Keratinocyte (primary cell): ENCODE data around the gene RNPEPL1. TPM values are rescaled to one million over a fixed set of nuclear protein-coding genes. Genes with fewer than 3 reads are reported as not detected.

Experiments used
- DNase-seq: peaks from one replicate; pipeline ENCODE4 v3.0.0-alpha.2; 2011; ENCODE audit warnings: low read depth, missing footprints, low spot score
- FAIRE-seq: peaks from 2 replicates; lab custom pipeline; 2011; peaks lifted over from hg19 to GRCh38; lab: Jason Lieb, UNC
- H2AFZ ChIP-seq: 2 replicates; pipeline ENCODE4 v1.6.0; 2012; ENCODE audit warnings: low read length, control low read depth, inconsistent platforms; ENCODE audit not compliant: control insufficient read depth
- H3K27ac ChIP-seq: 2 replicates; pipeline ENCODE4 v1.5.1; 2011; ENCODE audit warnings: low read length; ENCODE audit not compliant: control insufficient read depth, insufficient read depth
- H3K27me3 ChIP-seq: 3 replicates; pipeline ENCODE4 v1.6.0; 2011; ENCODE audit warnings: low read length; ENCODE audit not compliant: control insufficient read depth, insufficient read depth; ENCODE audit errors: extremely low read depth
- H3K36me3 ChIP-seq, 2 experiments: 2 replicates in 1 of 2; 3 replicates in 1 of 2; pipeline ENCODE4 v1.5.1; 2011; ENCODE audit warnings: low read length in 2 of 2, mild to moderate bottlenecking in 1 of 2; ENCODE audit not compliant: control insufficient read depth in 2 of 2, insufficient read depth in 2 of 2; ENCODE audit errors: extremely low read depth in 1 of 2
- H3K4me1 ChIP-seq: 3 replicates; pipeline ENCODE4 v1.5.1; 2011; ENCODE audit warnings: low read length; ENCODE audit not compliant: control insufficient read depth, insufficient read depth; ENCODE audit errors: extremely low read depth
- H3K4me2 ChIP-seq: 3 replicates; pipeline ENCODE4 v1.6.0; 2011; ENCODE audit warnings: low read depth, low read length; ENCODE audit not compliant: control insufficient read depth, insufficient read depth; ENCODE audit errors: extremely low read depth
- H3K4me3 ChIP-seq, 3 experiments: fragments of 200-600 bp in 1 of 3; sonication (generic) in 1 of 3; 2 replicates in 2 of 3; 3 replicates in 1 of 3; pipeline ENCODE4 v1.5.1; 2011 to 2016; ENCODE audit warnings: low read length in 3 of 3, mild to moderate bottlenecking in 3 of 3, control low read depth in 2 of 3, inconsistent platforms in 1 of 3, low read depth in 1 of 3, mixed read lengths in 1 of 3, mixed run types in 1 of 3, moderate library complexity in 1 of 3; ENCODE audit not compliant: control insufficient read depth in 2 of 3, insufficient read depth in 2 of 3; ENCODE audit errors: extremely low read depth in 1 of 3
- H3K79me2 ChIP-seq: 2 replicates; pipeline ENCODE4 v1.6.0; 2012; ENCODE audit warnings: low read length; ENCODE audit not compliant: control insufficient read depth, insufficient read depth
- H3K9ac ChIP-seq: 3 replicates; pipeline ENCODE4 v1.6.0; 2011; ENCODE audit warnings: low read length; ENCODE audit not compliant: control insufficient read depth, insufficient read depth; ENCODE audit errors: extremely low read depth
- H3K9me1 ChIP-seq: 3 replicates; pipeline ENCODE4 v1.6.0; 2011; ENCODE audit warnings: low read length; ENCODE audit not compliant: control insufficient read depth, insufficient read depth; ENCODE audit errors: extremely low read depth
- H3K9me3 ChIP-seq: 2 replicates; pipeline ENCODE4 v1.5.1; 2012; ENCODE audit warnings: low read depth, low read length; ENCODE audit not compliant: control insufficient read depth
- H4K20me1 ChIP-seq: 3 replicates; pipeline ENCODE4 v1.6.0; 2011; ENCODE audit warnings: low read length; ENCODE audit not compliant: control insufficient read depth, insufficient read depth; ENCODE audit errors: extremely low read depth
- EZH2 ChIP-seq: IDR thresholded peaks from one replicate; pipeline ENCODE4 v1.6.1; 2012; ENCODE audit warnings: inconsistent platforms, mild to moderate bottlenecking, low read length, moderate library complexity
- dilution Hi-C: fragments of 300-500 bp; cut with MboI; formaldehyde crosslinking; loops from one replicate; pipeline ENCODE4 v1.7.0; 2020; ENCODE audit warnings: low sequenced_read_pairs; ENCODE audit not compliant: extremely low pct_ligation_motif_present
- polyA plus RNA-seq, 5 experiments: library from polyadenylated mRNA; depleted of rRNA in 3 of 5; stranded (reverse) in 3 of 5; stranded (forward) in 1 of 5; unstranded in 1 of 5; fragments of >200 nt; gene quantifications; 1 replicate in 1 of 5; 2 replicates in 3 of 5; 3 replicates in 1 of 5; pipeline versions ENCODE4 v1.2.1 to v1.2.3, GENCODE V29; 2011 to 2012; ENCODE audit warnings: missing spikeins in 2 of 5, low read depth in 1 of 5, low replicate concordance in 1 of 5
- TF ChIP-seq, protein P1 (sequence below), 3 experiments: IDR thresholded peaks in 1 of 3; conservative IDR thresholded peaks in 1 of 3; optimal IDR thresholded peaks in 1 of 3; 2 replicates in 2 of 3; 3 replicates in 1 of 3; pipeline versions ENCODE3 to v1.5.1; 2011; ENCODE audit warnings: low read length in 3 of 3, mild to moderate bottlenecking in 3 of 3, moderate library complexity in 2 of 3, control low read depth in 1 of 3, inconsistent platforms in 1 of 3; ENCODE audit not compliant: insufficient read depth in 2 of 3; ENCODE audit errors: extremely low read depth in 1 of 3

Gene RNPEPL1
- polyA plus RNA-seq, 1 donor (not counting 4 experiments of a cell fraction or from before 2014, with no cell fraction given): 3.7 TPM

- Histone ChIP-seq H2AFZ (no peak overlapping the region), H3K9me1 (no peaks in the 10 kb centered on the region), H3K36me3 (peaks cover 15 to 19% of the 10 kb centered on the region in 2 experiments), H3K27me3 (no peaks in the 10 kb centered on the region), H3K9me3 (no peaks in the 10 kb centered on the region), H3K4me1 (no peaks in the 10 kb centered on the region), H3K4me2 (no peak overlapping the region), H3K27ac (no peak overlapping the region), H3K4me3 (no peak overlapping the region), H4K20me1 (peaks cover 14% of the 10 kb centered on the region), H3K9ac (no peak overlapping the region), H3K79me2 (peaks cover 11% of the 10 kb centered on the region)
- dilution Hi-C loops: no loop called here
- DNase-seq (no peak), FAIRE-seq (no peak)
- no peak for TF ChIP-seq EZH2
Measured at GRCh38 chr2:240596491-240596931, 28.2 kb downstream of the RNPEPL1 start.

DNA sequence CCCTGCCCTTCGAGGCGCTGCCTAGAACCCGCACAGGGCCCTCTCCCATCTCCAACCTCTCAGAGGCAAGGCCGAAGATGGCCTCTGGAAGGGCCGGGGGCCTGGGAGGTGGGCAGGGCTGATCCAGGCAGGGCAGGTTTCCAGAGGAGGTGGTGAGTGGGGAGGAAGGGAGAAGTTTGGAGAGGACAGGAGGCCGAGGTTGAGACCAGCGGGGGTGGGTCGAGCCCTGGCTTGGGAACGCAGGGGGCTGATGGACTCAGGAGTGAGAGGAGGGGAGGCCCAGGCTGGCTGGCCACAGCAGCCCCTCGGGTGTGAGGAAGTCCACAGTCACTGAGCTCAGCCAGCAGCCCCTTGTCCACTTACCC, 28.8 kb downstream of the RNPEPL1 start:
- FAIRE-seq (no peak), DNase-seq (no peak)
- no peaks in the 10 kb centered on the region for H3K9me1 ChIP-seq
- H3K9ac ChIP-seq: no peak overlapping the region
- dilution Hi-C loops: no loop called here
- no peaks in the 10 kb centered on the region for H3K4me1 ChIP-seq
- no peak overlapping the region for H3K27ac ChIP-seq
- no peak for TF ChIP-seq EZH2
- TF ChIP-seq, protein P1, sequence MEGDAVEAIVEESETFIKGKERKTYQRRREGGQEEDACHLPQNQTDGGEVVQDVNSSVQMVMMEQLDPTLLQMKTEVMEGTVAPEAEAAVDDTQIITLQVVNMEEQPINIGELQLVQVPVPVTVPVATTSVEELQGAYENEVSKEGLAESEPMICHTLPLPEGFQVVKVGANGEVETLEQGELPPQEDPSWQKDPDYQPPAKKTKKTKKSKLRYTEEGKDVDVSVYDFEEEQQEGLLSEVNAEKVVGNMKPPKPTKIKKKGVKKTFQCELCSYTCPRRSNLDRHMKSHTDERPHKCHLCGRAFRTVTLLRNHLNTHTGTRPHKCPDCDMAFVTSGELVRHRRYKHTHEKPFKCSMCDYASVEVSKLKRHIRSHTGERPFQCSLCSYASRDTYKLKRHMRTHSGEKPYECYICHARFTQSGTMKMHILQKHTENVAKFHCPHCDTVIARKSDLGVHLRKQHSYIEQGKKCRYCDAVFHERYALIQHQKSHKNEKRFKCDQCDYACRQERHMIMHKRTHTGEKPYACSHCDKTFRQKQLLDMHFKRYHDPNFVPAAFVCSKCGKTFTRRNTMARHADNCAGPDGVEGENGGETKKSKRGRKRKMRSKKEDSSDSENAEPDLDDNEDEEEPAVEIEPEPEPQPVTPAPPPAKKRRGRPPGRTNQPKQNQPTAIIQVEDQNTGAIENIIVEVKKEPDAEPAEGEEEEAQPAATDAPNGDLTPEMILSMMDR (optimal IDR thresholded peaks at IDR 0.05 in 1 of 3, IDR thresholded peaks at IDR 0.05 in 1 of 3, conservative IDR thresholded peaks at IDR 0.05 in 1 of 3; ENCODE audit: extremely low read depth in 1 of 3, insufficient read depth in 2 of 3, low read length in 3 of 3): no peak
- H3K9me3 ChIP-seq: no peaks in the 10 kb centered on the region
- H4K20me1 ChIP-seq: peaks cover 14% of the 10 kb centered on the region
- peaks cover 6% of the 10 kb centered on the region for H3K79me2 ChIP-seq
- no peak overlapping the region for H3K4me2 ChIP-seq
- no peaks in the 10 kb centered on the region for H3K27me3 ChIP-seq
- peaks cover 13 to 19% of the 10 kb centered on the region in 2 experiments for H3K36me3 ChIP-seq
- H2AFZ ChIP-seq: no peak overlapping the region
- no peak overlapping the region for H3K4me3 ChIP-seq
